Loucy (cell line): Measurements from ENCODE around the gene FAM117A.

Experiments
- EZH2phosphoT487 ChIP-seq: fragments of 200-600 bp; IDR thresholded peaks from 2 replicates; pipeline ENCODE4 v1.6.1; 2018; ENCODE audit warnings: antibody characterized with exemption, mild to moderate bottlenecking, moderate library complexity, borderline replicate concordance
- TF ChIP-seq, protein P1 (sequence below): fragments of 200-600 bp; sonication (generic); conservative IDR thresholded peaks from 2 replicates; pipeline ENCODE4 v1.5.1; 2014; ENCODE audit warnings: mild to moderate bottlenecking, antibody characterized with exemption, low read length

DNA sequence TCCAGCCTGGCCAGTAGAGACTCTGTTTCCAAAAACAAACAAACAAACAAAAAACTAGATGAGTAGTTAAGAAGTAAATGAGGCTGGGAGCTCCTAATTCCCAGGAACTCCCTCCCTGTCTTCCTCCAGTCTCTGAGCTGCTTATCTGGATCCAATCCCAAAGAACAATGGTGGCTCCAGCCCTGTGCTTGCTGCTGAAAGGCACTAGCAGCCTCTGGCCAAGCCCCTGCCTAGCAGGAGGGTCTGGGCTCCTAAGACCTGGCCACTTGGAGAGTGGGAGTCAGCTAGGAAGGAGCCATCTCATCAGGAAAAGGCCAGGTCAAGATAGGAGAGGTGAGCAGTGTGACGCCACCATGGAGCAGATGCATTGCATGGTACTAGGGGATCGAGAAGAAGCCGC, 41.9 kb downstream of the FAM117A start:
- TF ChIP-seq, protein P1, sequence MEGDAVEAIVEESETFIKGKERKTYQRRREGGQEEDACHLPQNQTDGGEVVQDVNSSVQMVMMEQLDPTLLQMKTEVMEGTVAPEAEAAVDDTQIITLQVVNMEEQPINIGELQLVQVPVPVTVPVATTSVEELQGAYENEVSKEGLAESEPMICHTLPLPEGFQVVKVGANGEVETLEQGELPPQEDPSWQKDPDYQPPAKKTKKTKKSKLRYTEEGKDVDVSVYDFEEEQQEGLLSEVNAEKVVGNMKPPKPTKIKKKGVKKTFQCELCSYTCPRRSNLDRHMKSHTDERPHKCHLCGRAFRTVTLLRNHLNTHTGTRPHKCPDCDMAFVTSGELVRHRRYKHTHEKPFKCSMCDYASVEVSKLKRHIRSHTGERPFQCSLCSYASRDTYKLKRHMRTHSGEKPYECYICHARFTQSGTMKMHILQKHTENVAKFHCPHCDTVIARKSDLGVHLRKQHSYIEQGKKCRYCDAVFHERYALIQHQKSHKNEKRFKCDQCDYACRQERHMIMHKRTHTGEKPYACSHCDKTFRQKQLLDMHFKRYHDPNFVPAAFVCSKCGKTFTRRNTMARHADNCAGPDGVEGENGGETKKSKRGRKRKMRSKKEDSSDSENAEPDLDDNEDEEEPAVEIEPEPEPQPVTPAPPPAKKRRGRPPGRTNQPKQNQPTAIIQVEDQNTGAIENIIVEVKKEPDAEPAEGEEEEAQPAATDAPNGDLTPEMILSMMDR = no peak
- TF ChIP-seq EZH2phosphoT487 = no peak
